ENCODE results near the gene PRMT3.
"Not testable (repeated sequence)": the region's sequence is repeated elsewhere in the genome, so short reads cannot be mapped to it uniquely, and the experiment has no call there.

PRMT3 gene

DNA sequence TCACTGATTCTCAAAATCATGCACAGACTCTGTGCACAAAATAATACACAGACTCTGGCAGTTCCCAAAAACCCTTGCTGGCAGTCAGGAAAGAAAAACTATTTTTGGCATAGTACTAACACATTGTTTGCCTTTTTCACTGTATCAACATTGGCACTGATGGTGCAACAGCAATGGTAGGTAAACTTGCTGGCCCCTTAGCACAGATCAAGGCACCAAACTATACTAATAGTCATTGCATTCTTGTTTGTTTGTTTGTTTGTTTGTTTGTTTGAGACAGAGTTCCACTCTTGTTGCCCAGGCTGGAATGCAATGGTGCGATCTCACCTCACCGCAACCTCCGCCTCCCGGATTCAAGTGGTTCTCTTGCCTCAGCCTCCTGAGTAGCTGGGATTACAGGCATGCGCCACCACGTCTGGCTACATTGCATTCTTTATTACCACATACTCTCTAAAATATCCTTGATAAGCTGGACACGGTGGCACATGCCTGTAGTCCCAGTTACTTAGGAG lies 130.9 kb downstream of the PRMT3 start:
- DNase-seq, result no peak

DNA sequence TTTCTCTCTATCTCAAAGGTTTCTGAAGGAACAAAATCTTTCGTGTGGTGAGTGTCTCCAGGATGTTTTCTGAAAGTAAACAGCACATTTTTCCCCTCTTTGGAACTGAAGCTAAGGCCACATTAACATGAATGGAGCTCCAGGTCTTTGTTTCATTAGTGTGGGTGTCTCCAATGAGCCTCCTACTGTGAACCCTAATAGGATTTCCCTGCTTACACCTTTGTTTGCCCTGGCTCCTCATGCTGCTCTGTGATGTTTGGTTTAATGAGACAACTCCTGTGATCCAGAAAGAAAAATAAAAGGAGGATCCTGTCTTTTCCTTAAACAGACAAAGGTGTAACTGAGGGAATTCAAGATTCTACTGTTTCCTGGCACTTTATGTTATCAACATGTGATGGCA lies 135.0 kb downstream of the PRMT3 start:
- no peak for DNase-seq

DNA sequence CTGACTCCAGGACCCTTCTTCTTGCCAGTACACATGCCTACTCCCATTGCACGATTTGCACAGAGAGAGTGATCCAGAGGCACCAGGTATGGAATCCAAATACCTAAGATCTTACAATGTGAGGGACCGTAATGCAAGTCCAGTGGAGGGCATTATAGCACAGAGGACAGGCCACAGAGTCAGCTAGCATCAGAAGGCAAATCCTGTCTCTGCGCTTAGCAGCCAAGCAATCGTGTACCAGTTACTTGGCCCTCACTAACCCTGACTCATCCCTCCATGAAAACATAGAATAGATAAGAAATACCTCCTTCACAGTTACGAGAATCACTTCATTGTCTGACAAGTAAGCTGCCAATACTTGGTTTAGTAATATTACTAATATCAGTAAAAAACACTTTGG lies 142.2 kb downstream of the PRMT3 start:
- DNase-seq, result no peak

DNA sequence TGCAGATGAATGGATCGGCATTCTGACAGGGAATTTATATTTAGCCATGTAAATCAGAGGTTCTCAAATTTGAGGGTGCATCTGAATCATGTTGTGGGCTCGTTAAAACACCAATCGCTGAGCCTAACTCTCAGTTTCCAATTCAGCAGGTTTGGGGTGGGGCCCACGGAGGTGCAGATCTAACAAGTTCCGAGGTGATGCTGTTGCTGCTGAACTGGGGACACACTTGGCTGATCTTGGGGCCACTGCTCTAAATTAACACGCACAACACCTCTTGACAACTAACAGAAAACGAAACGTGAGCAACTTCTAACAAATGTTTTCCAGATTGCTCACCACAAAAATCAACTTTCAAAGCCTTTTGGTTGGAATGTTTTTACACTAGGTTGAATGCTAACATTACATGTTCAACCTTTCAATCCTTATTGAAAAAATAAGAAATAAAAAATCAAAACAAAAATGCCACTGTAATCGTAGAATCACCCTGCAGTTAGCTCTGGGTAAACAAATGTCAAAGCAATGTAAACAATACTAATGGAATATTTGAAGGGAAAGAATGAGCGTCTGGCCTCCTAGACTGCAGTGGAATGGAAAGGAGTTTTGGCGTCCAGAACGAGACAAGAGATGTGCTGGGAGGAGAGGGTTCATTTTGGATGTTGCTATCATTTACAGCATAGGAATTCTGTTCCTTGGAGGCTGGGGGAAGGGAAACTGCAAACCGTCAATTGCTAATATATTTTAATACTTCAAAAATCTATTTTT lies 143.6 kb downstream of the PRMT3 start:
- DNase-seq, result no peak

DNA sequence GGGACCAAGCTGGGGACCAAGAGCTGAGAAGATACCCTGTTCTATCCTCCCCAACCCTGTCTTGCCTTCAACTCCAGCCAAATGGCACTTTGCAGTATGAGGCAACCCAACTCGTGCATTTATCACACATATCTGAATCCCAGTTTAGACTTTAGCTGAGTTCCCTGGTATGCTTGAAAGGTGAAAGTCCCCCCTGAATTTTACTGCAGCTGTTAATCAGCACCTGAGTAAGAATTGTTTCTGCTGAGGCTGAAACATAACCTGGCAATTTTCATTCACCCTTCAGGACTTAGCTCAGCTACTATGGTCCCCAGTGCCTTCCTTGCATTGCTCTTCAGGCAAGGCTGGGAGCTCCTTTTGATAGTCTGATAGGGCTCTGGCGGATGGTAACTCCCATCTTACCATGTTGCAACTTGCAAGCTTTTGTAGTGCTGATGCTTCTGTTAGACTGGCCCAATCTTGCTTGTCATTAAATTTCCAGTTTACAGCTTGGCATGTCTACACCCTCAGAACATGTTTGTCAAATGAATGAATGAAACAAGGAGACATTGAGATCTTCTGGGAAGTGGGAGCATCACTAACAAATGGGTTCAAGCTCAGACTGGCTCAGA lies 147.9 kb downstream of the PRMT3 start:
- DNase-seq, result no peak

DNA sequence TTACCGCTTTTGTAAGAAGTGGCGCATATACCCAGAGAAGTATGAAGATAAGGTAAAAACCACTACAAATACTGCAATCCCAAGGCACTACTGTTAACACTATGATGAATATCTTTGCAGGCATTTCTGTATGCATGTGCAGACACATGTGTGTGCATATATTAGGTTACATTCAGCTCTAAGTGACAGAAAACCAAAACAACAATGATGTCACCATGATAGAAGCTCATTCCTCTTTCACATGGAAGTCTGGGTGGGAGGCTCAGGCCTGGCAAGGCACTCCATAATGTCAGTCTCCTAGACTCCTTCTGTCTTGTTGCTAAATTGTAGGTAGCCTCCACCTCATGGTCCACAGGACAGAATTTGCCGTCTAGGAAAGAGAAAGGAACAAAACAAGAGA lies 148.8 kb downstream of the PRMT3 start:
- DNase-seq, result no peak

DNA sequence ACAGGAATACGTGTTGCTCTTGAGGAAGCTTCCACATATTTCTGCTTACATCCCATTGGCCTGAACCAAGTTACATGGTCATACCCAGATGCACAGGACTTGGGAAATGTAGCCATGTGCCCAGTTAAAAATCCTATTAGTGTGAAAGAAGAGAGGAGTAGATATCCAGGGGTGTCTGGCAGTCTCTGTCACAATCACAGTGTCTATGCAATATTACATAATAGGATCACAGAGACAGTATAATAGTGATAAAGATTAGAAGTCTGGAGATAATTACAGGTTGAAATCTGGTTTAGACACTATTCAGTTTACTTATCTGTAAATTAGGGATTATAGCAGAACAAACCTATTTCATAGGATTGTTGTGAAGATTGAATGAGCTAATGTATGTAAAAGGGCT lies 149.3 kb downstream of the PRMT3 start:
- no peak for DNase-seq

DNA sequence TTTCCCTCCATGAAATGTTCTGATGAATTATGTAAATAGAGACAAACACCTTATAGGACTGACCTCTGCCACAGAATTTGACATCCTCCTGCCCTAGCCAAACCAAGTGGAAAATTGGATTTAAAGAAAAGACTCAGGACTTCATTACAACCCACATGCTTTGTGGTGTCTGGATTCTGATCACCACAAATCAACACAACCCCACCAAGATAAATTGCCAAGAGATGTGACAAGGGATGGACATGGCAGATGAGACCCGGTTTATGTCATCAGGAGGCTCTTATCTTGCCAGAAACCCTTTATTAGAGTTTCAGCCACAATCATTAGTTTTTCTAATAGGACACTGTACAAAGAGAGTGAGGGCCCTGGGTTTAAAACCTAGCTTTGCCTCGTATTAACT lies 154.0 kb downstream of the PRMT3 start:
- no peak for DNase-seq

DNA sequence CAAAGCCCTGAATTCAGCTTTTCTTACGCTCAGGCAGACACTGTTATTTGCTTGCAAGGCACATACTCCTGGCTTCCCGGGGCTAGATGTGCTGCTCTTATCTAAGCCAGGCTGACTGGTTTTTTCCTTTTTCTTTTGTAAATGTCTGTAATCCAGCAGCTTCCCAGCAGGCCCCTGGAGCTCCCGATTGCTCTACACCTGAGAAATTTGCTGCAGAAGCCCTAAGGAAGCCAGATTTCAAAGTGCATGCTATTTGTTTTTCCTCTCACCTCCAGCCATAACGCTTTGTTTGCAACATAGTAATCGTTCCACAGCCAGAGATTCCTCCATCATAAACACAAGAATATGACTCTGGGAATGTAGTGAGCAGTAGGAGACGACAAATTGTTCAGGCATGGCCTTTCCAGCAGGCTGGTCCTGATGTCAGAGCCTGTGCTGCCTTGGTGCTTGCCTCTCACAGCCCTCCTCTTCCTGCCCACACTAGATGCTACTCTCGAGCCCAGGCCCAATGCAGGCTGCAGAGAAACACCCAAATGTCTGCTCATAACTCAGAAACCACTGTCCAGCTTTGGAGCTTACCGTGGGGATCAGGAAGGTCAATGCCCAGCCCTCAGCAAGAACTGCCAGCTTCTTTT lies 157.2 kb downstream of the PRMT3 start:
- DNase-seq, result no peak

DNA sequence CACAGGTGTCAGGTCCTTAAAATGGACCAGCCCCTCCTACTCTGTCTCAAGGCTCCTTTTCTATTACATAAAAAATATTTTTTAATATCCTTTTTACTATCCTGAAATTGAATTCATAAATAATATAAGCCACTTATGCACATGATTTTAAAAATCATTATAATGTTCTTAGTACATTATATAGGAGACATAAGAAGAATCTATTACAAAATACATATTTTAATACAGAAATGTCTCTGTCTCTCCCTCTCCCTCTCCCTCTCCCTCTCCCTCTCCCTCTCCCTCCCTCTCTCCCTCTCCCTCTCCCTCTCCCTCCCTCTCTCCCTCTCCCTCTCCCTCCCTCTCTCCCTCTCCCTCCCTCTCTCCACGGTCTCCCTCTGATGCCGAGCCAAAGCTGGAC lies 159.9 kb downstream of the PRMT3 start:
- DNase-seq, result no peak

DNA sequence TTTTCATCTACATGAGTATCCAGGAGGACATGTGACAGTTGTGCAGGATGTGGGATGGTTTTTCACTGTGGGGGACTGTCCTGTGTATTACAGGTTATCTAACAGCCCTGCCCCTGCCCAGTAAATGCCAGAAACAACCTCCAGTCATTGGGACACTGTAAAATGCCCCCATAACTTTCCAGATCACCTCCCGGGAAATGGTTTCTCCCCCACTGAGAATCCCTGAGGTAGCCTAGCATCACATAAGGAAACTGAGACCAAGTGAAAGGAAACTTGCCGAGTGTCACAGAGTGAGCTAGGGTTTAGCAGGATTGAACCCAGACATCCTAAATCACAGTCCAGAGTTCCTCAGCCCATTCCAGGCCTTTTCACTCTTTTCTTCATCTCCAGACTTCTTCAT lies 163.6 kb downstream of the PRMT3 start:
- DNase-seq, result no peak

DNA sequence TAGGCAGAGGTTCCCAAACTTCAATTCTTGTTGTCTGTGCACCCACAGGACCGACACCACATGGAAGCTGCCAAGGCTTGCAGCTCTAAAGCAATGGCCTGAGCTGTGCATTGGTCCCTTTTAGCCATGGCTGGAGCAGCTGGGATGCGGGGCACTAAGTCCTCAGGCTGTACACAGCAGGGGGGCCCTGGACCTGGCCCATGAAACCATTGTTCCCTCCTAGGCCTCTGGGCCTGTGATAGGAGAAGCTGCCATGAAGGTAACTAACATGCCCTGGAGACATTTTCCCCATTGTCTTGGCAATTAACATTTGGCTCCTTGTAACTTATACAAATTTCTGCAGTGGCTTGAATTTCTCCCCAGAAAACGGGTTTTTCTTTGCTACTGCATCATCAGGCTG lies 168.3 kb downstream of the PRMT3 start:
- DNase-seq, result no peak

DNA sequence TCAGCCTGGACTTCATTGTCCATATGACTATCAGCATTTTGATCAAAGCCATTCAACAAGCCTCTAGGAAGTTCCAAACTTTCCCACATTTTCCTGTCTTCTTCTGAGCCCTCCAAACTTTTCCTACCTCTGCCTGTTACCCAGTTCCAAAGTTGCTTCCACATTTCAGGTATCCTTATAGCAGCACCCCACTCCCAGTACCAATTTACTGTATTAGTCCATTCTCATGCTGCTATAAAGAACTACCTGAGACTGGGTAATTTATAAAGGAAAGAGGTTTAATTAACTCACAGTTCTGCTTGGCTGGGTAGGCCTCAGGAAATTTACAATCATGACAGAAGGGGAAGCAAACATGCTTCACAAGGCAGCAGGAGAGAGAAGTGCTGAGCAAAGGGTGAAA lies 168.9 kb downstream of the PRMT3 start:
- DNase-seq, result not testable (repeated sequence)

DNA sequence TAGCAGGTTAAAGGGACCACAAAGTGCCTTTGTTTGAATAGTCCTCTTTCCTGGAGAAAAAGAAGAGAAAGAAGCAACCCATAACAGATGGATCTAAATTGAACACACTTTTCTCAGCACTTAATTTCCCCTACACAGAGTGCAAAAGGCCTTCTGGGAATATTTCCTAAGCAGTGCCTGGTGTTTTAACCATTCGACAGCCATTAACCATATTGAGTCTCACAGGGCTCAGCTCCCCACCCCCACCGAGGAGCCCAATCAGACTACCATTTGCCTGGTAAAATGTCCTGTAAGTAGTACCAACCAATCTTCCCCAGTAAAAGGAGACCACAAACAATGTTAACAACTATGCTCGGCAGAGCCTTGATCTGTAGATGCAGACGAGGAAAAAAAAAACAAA lies 171.2 kb downstream of the PRMT3 start:
- no peak for DNase-seq
